B cell (primary cell): ENCODE data around the gene CCR4. TPM values are rescaled to one million over a fixed set of nuclear protein-coding genes. Genes with fewer than 3 reads are reported as not detected.

ENCODE experiments used
- ATAC-seq: fragments of 200-7000 bp; cut with Tn5 transposase; one replicate; pipeline ENCODE4 v1.10.0; 2021; ENCODE audit warnings: low read depth, mild to moderate bottlenecking, moderate number of reproducible peaks, moderate library complexity
- CTCF ChIA-PET: fragments of 350-600 bp; sonication (Branson Sonifier 250); formaldehyde crosslinking; loops from one replicate; lab custom pipeline; 2021; ENCODE audit warnings: antibody characterized with exemption, inconsistent platforms; lab: Charles Lee
- POLR2A ChIA-PET: fragments of 350-600 bp; sonication (Branson Sonifier 250); formaldehyde crosslinking; loops from one replicate; lab custom pipeline; 2021; ENCODE audit warnings: antibody characterized with exemption; lab: Charles Lee
- DNase-seq: peaks from one replicate; pipeline ENCODE4 v3.0.0; 2013
- H2AFZ ChIP-seq: 2 replicates; pipeline ENCODE4 v1.6.1; 2012; ENCODE audit warnings: mild to moderate bottlenecking, low read depth, low read length; ENCODE audit not compliant: insufficient read depth, poor library complexity, severe bottlenecking
- H3K27ac ChIP-seq, 2 donors: 1 replicate in 1 of 2; 2 replicates in 1 of 2; pipeline ENCODE4 v1.5.1; 2012 to 2013; ENCODE audit warnings: low read length in 2 of 2, mild to moderate bottlenecking in 2 of 2, moderate library complexity in 1 of 2
- H3K27me3 ChIP-seq, 4 experiments: fragments of 200-600 bp in 1 of 4; sonication (generic) in 1 of 4; replicated peaks in 1 of 4; 1 replicate in 2 of 4; 2 replicates in 2 of 4; pipeline versions ENCODE4 v1.6.1 to v1.7.0; 2013 to 2016; ENCODE audit warnings: low read length in 3 of 4, mild to moderate bottlenecking in 2 of 4, mixed read lengths in 1 of 4, moderate library complexity in 1 of 4; ENCODE audit not compliant: insufficient read depth in 4 of 4, control insufficient read depth in 3 of 4; ENCODE audit errors: control extremely low read depth in 1 of 4
- H3K36me3 ChIP-seq, 2 experiments: replicated peaks in 1 of 2; 1 replicate in 1 of 2; 2 replicates in 1 of 2; pipeline versions ENCODE4 v1.6.1 to v1.7.1; 2013; ENCODE audit warnings: low read length in 1 of 2; ENCODE audit not compliant: insufficient read depth in 2 of 2, control insufficient read depth in 1 of 2; ENCODE audit errors: control extremely low read depth in 1 of 2, extremely low read depth in 1 of 2
- H3K4me1 ChIP-seq, 2 donors: fragments of 200-600 bp in 1 of 2; sonication (generic) in 1 of 2; 1 replicate in 1 of 2; 2 replicates in 1 of 2; pipeline versions ENCODE4 v1.5.1 to v1.6.1; 2013 to 2017; ENCODE audit warnings: low read length in 2 of 2; ENCODE audit not compliant: control insufficient read depth in 2 of 2, insufficient read depth in 2 of 2
- H3K4me2 ChIP-seq: replicated peaks from 2 replicates; pipeline ENCODE3; 2012; ENCODE audit warnings: mild to moderate bottlenecking, low read depth, low read length; ENCODE audit not compliant: poor library complexity, severe bottlenecking
- H3K4me3 ChIP-seq, 5 experiments: fragments of 200-600 bp in 1 of 5; sonication (generic) in 1 of 5; 1 replicate in 3 of 5; 2 replicates in 2 of 5; pipeline versions ENCODE4 v1.5.1 to v1.7.0; 2011 to 2016; ENCODE audit warnings: low read length in 4 of 5, mild to moderate bottlenecking in 4 of 5, low read depth in 2 of 5, control low read depth in 1 of 5, moderate library complexity in 1 of 5; ENCODE audit not compliant: insufficient read depth in 1 of 5; ENCODE audit errors: control extremely low read depth in 1 of 5, extremely low read depth in 1 of 5
- H3K79me2 ChIP-seq: fragments of 200-600 bp; sonication (generic); one replicate; pipeline ENCODE4 v1.6.0; 2016; ENCODE audit warnings: low read length; ENCODE audit not compliant: control insufficient read depth, insufficient read depth
- H3K9ac ChIP-seq: fragments of 200-600 bp; sonication (generic); 2 replicates; pipeline ENCODE4 v1.6.1; 2017; ENCODE audit warnings: mild to moderate bottlenecking, low read length, moderate library complexity
- H3K9me3 ChIP-seq, 3 donors: one replicate each; pipeline versions ENCODE4 v1.6.1 to v1.7.1; 2013; ENCODE audit warnings: low read length in 2 of 3; ENCODE audit not compliant: control insufficient read depth in 2 of 3, insufficient read depth in 1 of 3; ENCODE audit errors: control extremely low read depth in 1 of 3
- H4K20me1 ChIP-seq: 2 replicates; pipeline ENCODE4 v1.6.0; 2012; ENCODE audit warnings: mild to moderate bottlenecking, low read length; ENCODE audit not compliant: insufficient read depth, control insufficient read depth, poor library complexity, severe bottlenecking
- H3K27ac Mint-ChIP-seq: one replicate; pipeline ENCODE4 v1.8.0; 2021; ENCODE audit warnings: mixed read lengths
- H3K27me3 Mint-ChIP-seq: one replicate; pipeline ENCODE4 v1.8.0; 2021; ENCODE audit warnings: mixed read lengths
- H3K4me1 Mint-ChIP-seq: one replicate; pipeline ENCODE4 v1.8.0; 2021; ENCODE audit warnings: mixed read lengths
- H3K4me3 Mint-ChIP-seq: one replicate; pipeline ENCODE4 v1.8.0; 2021; ENCODE audit warnings: mixed read lengths
- H3K9me3 Mint-ChIP-seq: one replicate; pipeline ENCODE4 v1.8.0; 2022; ENCODE audit warnings: mixed read lengths; ENCODE audit not compliant: insufficient read depth
- CTCF ChIP-seq: fragments of 200-600 bp; IDR thresholded peaks from one replicate; pipeline ENCODE4 v1.8.0; 2022; ENCODE audit warnings: antibody characterized with exemption, mild to moderate bottlenecking
- EZH2 ChIP-seq: IDR thresholded peaks from 2 replicates; pipeline ENCODE4 v1.6.1; 2012; ENCODE audit warnings: borderline replicate concordance, low read depth, mild to moderate bottlenecking, moderate library complexity, low read length; ENCODE audit not compliant: insufficient read depth, poor library complexity, severe bottlenecking
- WGBS: methylation state at CpG from one replicate; pipeline ENCODE4 v1.1.5; 2013; ENCODE audit warnings: missing lambda C conversion rate; ENCODE audit not compliant: insufficient coverage; 5-methylcytosine and 5-hydroxymethylcytosine counted together
- intact Hi-C: fragments of 100-400 bp; cut with micrococcal nuclease; formaldehyde crosslinking; loops from one replicate; pipeline ENCODE4 v1.10.0; 2022
- polyA plus RNA-seq: library from polyadenylated mRNA; depleted of rRNA; stranded (reverse); fragments of >200 nt; gene quantifications from 2 replicates; pipeline ENCODE4 v1.2.3, GENCODE V29; 2012
- total RNA-seq, 2 donors: library from RNA; stranded (reverse); fragments of 120-200 nt in 1 of 2; gene quantifications; 1 replicate in 1 of 2; 2 replicates in 1 of 2; pipeline versions ENCODE4 v1.2.3 to v1.2.4, GENCODE V29; 2013 to 2022

The CCR4 gene
- total and polyA plus RNA-seq, 2 donors (not counting 1 experiment from before 2014, with no cell fraction given): 0.04 to 0.12 TPM

DNA sequence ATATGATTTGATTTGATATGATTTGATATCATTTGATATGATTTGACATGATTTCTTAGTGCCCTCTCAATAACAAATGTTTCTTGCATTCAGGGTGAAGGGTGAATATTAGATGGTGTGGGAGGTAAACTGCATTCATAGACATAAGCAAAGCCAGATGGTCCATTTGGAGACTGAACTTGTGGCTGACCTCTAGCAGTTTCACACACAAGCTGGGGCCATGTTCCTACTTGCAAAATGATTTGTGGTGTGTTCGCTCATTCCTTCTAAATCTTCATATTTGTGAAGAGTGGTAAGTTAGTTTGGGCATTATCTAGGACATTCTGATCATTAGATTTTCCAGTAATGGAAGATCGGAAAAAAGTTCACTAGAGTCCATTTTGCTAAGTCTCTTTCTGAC is 40.5 kb upstream of the CCR4 start:
- POLR2A ChIA-PET: no interaction called here
- Histone ChIP-seq H3K27ac (no peak overlapping the region), H3K4me2 (no peak overlapping the region), H3K4me1 (no peaks in the 10 kb centered on the region), H3K27me3 (no peaks in the 10 kb centered on the region), H3K9ac (no peak overlapping the region), H3K9me3 (peaks cover 0 to 7% (median 0%) of the 10 kb centered on the region in 3 donors), H4K20me1 (no peaks in the 10 kb centered on the region), H3K79me2 (no peaks in the 10 kb centered on the region), H3K36me3 (no peaks in the 10 kb centered on the region), H2AFZ (no peak overlapping the region), H3K4me3 (no peak overlapping the region)
- no peak for ATAC-seq
- Mint-ChIP-seq H3K27ac (no peak overlapping the region), H3K27me3 (no peaks in the 10 kb centered on the region), H3K9me3 (no peaks in the 10 kb centered on the region), H3K4me1 (no peaks in the 10 kb centered on the region), H3K4me3 (no peak overlapping the region)
- no peak for DNase-seq
- CTCF ChIA-PET: interaction anchor here (1.3 kb wide), 1 partner anchor 11 kb away, joined by 4 read pairs; no protein-coding TSS in a partner anchor
- TF ChIP-seq EZH2: no peak
- TF ChIP-seq CTCF: no peak
- intact Hi-C loops: no loop called here
- WGBS: no CpG with 5 or more reads among the region's 2 CpGs

- Histone ChIP-seq H3K4me2 (no peak overlapping the region), H4K20me1 (no peaks in the 10 kb centered on the region), H3K9ac (no peak overlapping the region), H3K9me3 (peaks cover 0 to 18% (median 5%) of the 10 kb centered on the region in 3 donors), H3K79me2 (no peaks in the 10 kb centered on the region), H2AFZ (no peak overlapping the region), H3K4me1 (no peaks in the 10 kb centered on the region), H3K4me3 (no peak overlapping the region), H3K27ac (no peak overlapping the region), H3K36me3 (no peaks in the 10 kb centered on the region), H3K27me3 (no peaks in the 10 kb centered on the region)
- ATAC-seq (no peak), DNase-seq (no peak)
- WGBS: 80% methylated on average over 1 of the region's 1 CpG
- TF ChIP-seq EZH2 (no peak), CTCF (no peak)
- intact Hi-C loops: no loop called here
- Mint-ChIP-seq H3K9me3 (no peaks in the 10 kb centered on the region), H3K27ac (no peak overlapping the region), H3K4me3 (no peak overlapping the region), H3K4me1 (no peaks in the 10 kb centered on the region), H3K27me3 (no peaks in the 10 kb centered on the region)
- ChIA-PET CTCF (no interaction called here), POLR2A (no interaction called here)
These were observed 39.4 kb upstream of the CCR4 start for GRCh38 chr3:32912046-32912445.
